GM12874 (cell line): ENCODE data around the gene FLAD1.

Source experiments
- CTCF ChIP-seq: IDR thresholded peaks from 2 replicates; pipeline ENCODE4 v1.5.1; 2011; ENCODE audit warnings: low read depth, mild to moderate bottlenecking, control low read depth, low read length, moderate library complexity; ENCODE audit not compliant: insufficient read depth

The FLAD1 gene

GRCh38 chr1:155017946-155018316 is 34.8 kb downstream of the FLAD1 start:
- TF ChIP-seq CTCF, result no peak

- no peak for TF ChIP-seq CTCF
Observed at GRCh38 chr1:155018617-155019348, 35.6 kb downstream of the FLAD1 start.

- TF ChIP-seq CTCF, result no peak
Observed at GRCh38 chr1:155019377-155020245, 36.5 kb downstream of the FLAD1 start.

GRCh38 chr1:155022136-155022926 is 39.2 kb downstream of the FLAD1 start:
- no peak for TF ChIP-seq CTCF

GRCh38 chr1:155022927-155023236 is 39.7 kb downstream of the FLAD1 start:
- no peak for TF ChIP-seq CTCF

GRCh38 chr1:155023627-155024026 is 40.5 kb downstream of the FLAD1 start:
- TF ChIP-seq CTCF, result no peak

GRCh38 chr1:155024315-155024714 is 41.2 kb downstream of the FLAD1 start:
- TF ChIP-seq CTCF, result no peak
